GM12878 (cell line): ENCODE data around the gene MTMR3. TPM values are rescaled to one million over a fixed set of nuclear protein-coding genes. Genes with fewer than 3 reads are reported as not detected.

ENCODE experiments used
- ATAC-seq: fragments of 200-7000 bp; cut with Tn5 transposase; 3 replicates; pipeline ENCODE4 v1.9.1; 2020; ENCODE audit warnings: mild to moderate bottlenecking, moderate library complexity
- BruUV-seq: library from RNA; stranded (reverse); fragments of 400-500 nt; replicated peaks from 2 replicates; lab custom pipeline; 2021; lab: Mats Ljungman, UMichigan
- CTCF ChIA-PET: fragments of 300-600 bp; sonication (Branson Sonifier 250); formaldehyde crosslinking; extraction: SDS; loops from one replicate; lab custom pipeline; 2021; ENCODE audit warnings: inconsistent platforms; lab: Yijun Ruan, JAX
- POLR2A ChIA-PET: fragments of 350-600 bp; formaldehyde crosslinking; extraction: SDS; loops from one replicate; lab custom pipeline; 2021; ENCODE audit warnings: inconsistent platforms; lab: Charles Lee
- RAD21 ChIA-PET: fragments of 300-600 bp; sonication (Branson Sonifier 250); formaldehyde crosslinking; loops from one replicate; lab custom pipeline; 2023; ENCODE audit warnings: antibody characterized with exemption; ENCODE audit not compliant: unreplicated experiment; lab: Charles Lee
- SMC1A ChIA-PET: fragments of 300-600 bp; sonication (Branson Sonifier 250); formaldehyde crosslinking; loops from one replicate; lab custom pipeline; 2023; ENCODE audit not compliant: unreplicated experiment, uncharacterized antibody; lab: Charles Lee
- DNase-seq: peaks from one replicate; pipeline ENCODE4 v3.0.0-alpha.2; 2011; ENCODE audit warnings: low read depth, low spot score
- FAIRE-seq: peaks from 3 replicates; lab custom pipeline; 2011; peaks lifted over from hg19 to GRCh38; lab: Jason Lieb, UNC
- H2AFZ ChIP-seq: 2 replicates; pipeline ENCODE4 v1.6.0; 2011; ENCODE audit warnings: low read depth, low read length, control low read depth; ENCODE audit not compliant: control insufficient read depth
- H3K27ac ChIP-seq: 2 replicates; pipeline ENCODE4 v1.5.1; 2011; ENCODE audit warnings: control low read depth; ENCODE audit not compliant: control insufficient read depth, insufficient read depth
- H3K27me3 ChIP-seq, 2 experiments: replicated peaks in 1 of 2; 2 replicates each; pipeline versions ENCODE4 v1.6.0 to v1.6.1; 2011; ENCODE audit warnings: low read length in 1 of 2; ENCODE audit not compliant: control insufficient read depth in 2 of 2, insufficient read depth in 2 of 2
- H3K36me3 ChIP-seq, 2 experiments: 2 replicates each; pipeline ENCODE4 v1.5.1; 2011; ENCODE audit warnings: low read length in 1 of 2; ENCODE audit not compliant: control insufficient read depth in 2 of 2, insufficient read depth in 2 of 2
- H3K4me1 ChIP-seq: 2 replicates; pipeline ENCODE4 v1.6.1; 2011; ENCODE audit warnings: mild to moderate bottlenecking, low read length, moderate library complexity, mixed read lengths; ENCODE audit not compliant: control insufficient read depth, insufficient read depth
- H3K4me2 ChIP-seq: 2 replicates; pipeline ENCODE4 v1.6.0; 2011; ENCODE audit warnings: control low read depth; ENCODE audit not compliant: control insufficient read depth, insufficient read depth
- H3K4me3 ChIP-seq: fragments of 200-600 bp; sonication (generic); 2 replicates; pipeline ENCODE4 v1.5.1; 2016
- H3K79me2 ChIP-seq: 2 replicates; pipeline ENCODE4 v1.6.0; 2011; ENCODE audit warnings: low read length; ENCODE audit not compliant: control insufficient read depth, insufficient read depth
- H3K9ac ChIP-seq: 2 replicates; pipeline ENCODE4 v1.8.0; 2011; ENCODE audit warnings: low read length, control low read depth, mixed read lengths; ENCODE audit not compliant: control insufficient read depth, insufficient read depth
- H3K9me3 ChIP-seq: replicated peaks from 3 replicates; pipeline ENCODE4 v1.5.1; 2011; ENCODE audit warnings: mild to moderate bottlenecking, low read length; ENCODE audit not compliant: control insufficient read depth, insufficient read depth
- H4K20me1 ChIP-seq: 2 replicates; pipeline ENCODE4 v1.6.0; 2011; ENCODE audit not compliant: control insufficient read depth, insufficient read depth
- ATF7 ChIP-seq: fragments of 450-650 bp; IDR thresholded peaks from 2 replicates; pipeline ENCODE4 v1.6.1; 2016; ENCODE audit warnings: low read depth, mild to moderate bottlenecking
- CBX5 ChIP-seq: sonication (generic); IDR thresholded peaks from 2 replicates; pipeline ENCODE4 v1.6.1; 2016; ENCODE audit warnings: low read depth, moderate library complexity, mild to moderate bottlenecking, inconsistent platforms
- CHD1 ChIP-seq: IDR thresholded peaks from 2 replicates; pipeline ENCODE4 v1.6.1; 2012; ENCODE audit warnings: low read depth, low read length, improper control_type of control experiment
- E4F1 ChIP-seq: fragments of 450-650 bp; IDR thresholded peaks from 2 replicates; pipeline ENCODE4 v1.6.1; 2018; ENCODE audit warnings: borderline replicate concordance, mild to moderate bottlenecking; ENCODE audit not compliant: partially characterized antibody
- EP300 ChIP-seq, 2 experiments: fragments of 150-350 bp in 1 of 2; IDR thresholded peaks; 2 replicates each; pipeline ENCODE4 v1.6.1; 2011 to 2012; ENCODE audit warnings: low read depth in 2 of 2, low read length in 2 of 2, borderline replicate concordance in 1 of 2, improper control_type of control experiment in 1 of 2, inconsistent platforms in 1 of 2; ENCODE audit not compliant: control insufficient read depth in 1 of 2
- MEF2B ChIP-seq: fragments of 450-650 bp; IDR thresholded peaks from 2 replicates; pipeline ENCODE4 v1.6.1; 2018; ENCODE audit warnings: mild to moderate bottlenecking, moderate library complexity; ENCODE audit not compliant: partially characterized antibody, poor library complexity, severe bottlenecking
- MLLT1 ChIP-seq: fragments of 450-650 bp; IDR thresholded peaks from 2 replicates; pipeline ENCODE4 v1.6.1; 2016; ENCODE audit warnings: mild to moderate bottlenecking
- MYB ChIP-seq: fragments of 150-350 bp; IDR thresholded peaks from 2 replicates; pipeline ENCODE4 v1.6.1; 2014; ENCODE audit warnings: mild to moderate bottlenecking, low read depth, low read length, borderline replicate concordance
- POLR2A ChIP-seq: IDR thresholded peaks from 2 replicates; pipeline ENCODE4 v1.6.1; 2011; ENCODE audit warnings: low read depth, mild to moderate bottlenecking, low read length
- PRDM15 ChIP-seq: fragments of 450-650 bp; formaldehyde crosslinking; IDR thresholded peaks from 2 replicates; pipeline ENCODE4 v1.4.0; 2020; ENCODE audit warnings: mild to moderate bottlenecking, moderate library complexity
- RUNX3 ChIP-seq: IDR thresholded peaks from 2 replicates; pipeline ENCODE4 v1.6.1; 2012; ENCODE audit warnings: low read length, inconsistent platforms
- SMAD5 ChIP-seq: IDR thresholded peaks from 2 replicates; pipeline ENCODE4 v1.6.1; 2016; ENCODE audit warnings: antibody characterized with exemption, low read depth
- STAT3 ChIP-seq: IDR thresholded peaks from 2 replicates; pipeline ENCODE4 v1.6.1; 2011; ENCODE audit warnings: low read depth, low read length, improper control_type of control experiment
- TAF1 ChIP-seq: IDR thresholded peaks from 2 replicates; pipeline ENCODE4 v1.6.1; 2011; ENCODE audit warnings: mild to moderate bottlenecking, low read depth, low read length, borderline replicate concordance
- TCF7 ChIP-seq: IDR thresholded peaks from 2 replicates; pipeline ENCODE4 v1.6.1; 2014; ENCODE audit warnings: antibody characterized with exemption, borderline replicate concordance
- WGBS: methylation state at CpG from one replicate; pipeline ENCODE4 v1.1.6; 2016; ENCODE audit warnings: low lambda C conversion rate; ENCODE audit not compliant: insufficient replicate concordance, insufficient coverage; ENCODE audit errors: missing lambda C conversion rate; 5-methylcytosine and 5-hydroxymethylcytosine counted together
- in situ Hi-C: fragments of 300-500 bp; cut with MboI; formaldehyde crosslinking; loops from 9 replicates; pipeline ENCODE4 v1.14.3; 2018; ENCODE audit warnings: mixed read lengths
- intact Hi-C: fragments of 100-400 bp; cut with micrococcal nuclease; formaldehyde crosslinking; loops from one replicate; pipeline ENCODE4 v1.14.2; 2022; ENCODE audit not compliant: unreplicated experiment
- polyA plus RNA-seq, 11 experiments: library from polyadenylated mRNA; depleted of rRNA in 4 of 11; unstranded in 6 of 11; stranded (reverse) in 5 of 11; fragments of >200 nt; fragmentation: Nextera tagmentation in 4 of 11; fragmentation: Illumina TruSeq in 1 of 11; extraction: Ambion mirVana in 4 of 11; extraction: Trizol in 1 of 11; gene quantifications; 1 replicate in 1 of 11; 2 replicates in 10 of 11; pipeline versions ENCODE4 v1.2.1 to v1.2.3, GENCODE V29; 2011 to 2016; ENCODE audit warnings: inconsistent platforms in 2 of 11, missing spikeins in 2 of 11, low read depth in 1 of 11
- total RNA-seq, 4 experiments: library from RNA; depleted of rRNA in 3 of 4; stranded (reverse); fragments of >200 nt in 3 of 4; fragmentation: Illumina TruSeq in 1 of 4; extraction: Trizol in 1 of 4; gene quantifications; 2 replicates each; pipeline versions ENCODE4 v1.2.1 to v1.2.3, GENCODE V29; 2013 to 2021

The MTMR3 gene
- total and polyA plus RNA-seq, 10 of the 15 experiments (the other 5 are each of a cell fraction or from before 2014, with no cell fraction given): 1.4 to 23.7 (median 10.6) TPM

- intact Hi-C loops: no loop called here
- BruUV-seq: no TSS peak
- Histone ChIP-seq H3K4me1 (no peaks in the 10 kb centered on the region), H3K9me3 (no peaks in the 10 kb centered on the region), H4K20me1 (no peaks in the 10 kb centered on the region), H3K36me3 (no peaks in the 10 kb centered on the region), H3K4me2 (no peak overlapping the region), H3K27ac (no peak overlapping the region), H3K4me3 (no peak overlapping the region)
- CTCF ChIA-PET: no interaction called here
- FAIRE-seq: no peak
- WGBS: 92% methylated on average over 8 of the region's 8 CpGs
- TF ChIP-seq RUNX3 (no peak), TAF1 (no peak), POLR2A (no peak), PRDM15 (CRISPR knock-in tag) (no peak), CBX5 (no peak), MYB (no peak), E4F1 (no peak), CHD1 (no peak), MLLT1 (no peak), EP300 (IDR thresholded peaks at IDR 0.05; ENCODE audit: borderline replicate concordance in 1 of 2, control insufficient read depth in 1 of 2, low read depth in 2 of 2, low read length in 2 of 2) (no peak), MEF2B (no peak), ATF7 (no peak), SMAD5 (no peak), TCF7 (no peak), STAT3 (no peak)
- TF ChIP-seq, all 136 proteins: peak for 0
- ATAC-seq: no peak
- no peak for DNase-seq
- in situ Hi-C loops: no loop called here
- no peak overlapping the region for H3K9ac ChIP-seq
- H3K79me2 ChIP-seq: no peaks in the 10 kb centered on the region
- ChIA-PET RAD21 (no interaction called here), SMC1A (interaction anchor here (1.1 to 1.5 kb wide), 2 partner anchors 15 to 17 kb away, joined by 3 to 4 read pairs; no protein-coding TSS in a partner anchor), POLR2A (no interaction called here)
- H2AFZ ChIP-seq: no peak overlapping the region
- H3K27me3 ChIP-seq: no peaks in the 10 kb centered on the region
Observed at GRCh38 chr22:29951791-29952413, 68.9 kb downstream of the MTMR3 start.
